HG03097 (cell line): Measurements from ENCODE around the gene COPS8.

ENCODE experiments used
- ATAC-seq: cut with Tn5 transposase; IDR thresholded peaks from one replicate; pipeline ENCODE4 v1.9.1; 2021; ENCODE audit not compliant: unreplicated experiment, low FRiP score

COPS8 gene

GRCh38 chr2:237085248-237086221 lies at the start of gene COPS8:
COPS8 (plus strand) TSS chr2:237085889; CDS start chr2:237085965, 76 bp downstream.
- ATAC-seq: peak; percentile 98

DNA sequence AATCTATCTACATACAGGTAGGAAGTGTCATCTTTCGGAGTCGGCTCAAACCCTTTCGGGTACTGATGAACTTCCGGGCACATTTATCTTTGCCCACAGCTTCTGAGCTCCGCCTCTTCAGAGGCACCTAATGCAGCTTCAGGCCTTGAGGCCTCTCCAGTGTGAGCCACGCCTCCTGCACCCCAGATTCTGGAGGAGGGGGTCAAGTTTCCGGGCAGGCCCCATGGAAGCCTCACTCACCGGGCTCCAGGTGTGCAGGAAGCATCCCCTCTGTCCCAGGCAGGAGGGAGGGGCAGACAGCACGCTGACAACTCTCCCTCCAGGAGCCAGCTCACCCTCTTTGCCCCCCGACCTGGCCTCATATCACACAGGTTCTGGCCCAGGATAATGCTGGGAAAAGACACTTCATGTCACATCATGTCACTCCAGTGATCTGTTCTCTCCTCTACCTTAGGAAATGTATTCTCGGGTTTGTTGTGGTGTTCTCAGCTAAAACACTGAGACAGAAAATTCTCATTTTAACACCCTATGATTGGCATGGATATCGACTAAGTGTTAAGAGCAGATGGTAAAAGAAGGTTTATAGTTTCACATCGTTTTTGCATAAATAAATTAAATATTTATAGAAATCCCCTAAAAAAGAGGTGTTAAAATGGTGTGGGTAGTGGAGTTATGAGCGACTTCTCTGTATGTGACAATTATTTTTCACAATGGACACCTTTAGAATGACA lies 46.2 kb upstream of the COPS8 start:
- ATAC-seq: no peak

GRCh38 chr2:237041231-237041630 lies 44.5 kb upstream of the COPS8 start:
- ATAC-seq: no peak

DNA sequence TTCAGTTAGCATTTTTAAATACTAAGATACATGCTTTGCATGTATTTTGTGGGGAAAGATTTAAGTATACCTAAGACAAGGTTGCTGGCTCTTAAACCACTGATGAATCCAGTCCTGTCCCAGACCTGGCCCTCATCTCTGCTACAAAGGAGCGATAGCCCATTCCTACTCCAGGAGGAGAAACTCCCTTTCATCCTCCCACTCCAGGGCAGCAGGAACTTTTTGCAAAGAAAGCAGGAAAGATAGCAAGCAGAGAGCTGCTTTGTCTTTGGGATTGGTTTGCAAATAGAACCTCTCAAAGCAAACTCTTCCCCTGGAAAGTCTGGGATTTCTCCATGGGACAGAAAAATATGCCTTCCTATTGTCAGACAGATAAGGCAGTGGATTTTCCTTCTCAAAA lies 43.6 kb upstream of the COPS8 start:
- no peak for ATAC-seq

GRCh38 chr2:237043866-237044265 lies 41.8 kb upstream of the COPS8 start:
- no peak for ATAC-seq

DNA sequence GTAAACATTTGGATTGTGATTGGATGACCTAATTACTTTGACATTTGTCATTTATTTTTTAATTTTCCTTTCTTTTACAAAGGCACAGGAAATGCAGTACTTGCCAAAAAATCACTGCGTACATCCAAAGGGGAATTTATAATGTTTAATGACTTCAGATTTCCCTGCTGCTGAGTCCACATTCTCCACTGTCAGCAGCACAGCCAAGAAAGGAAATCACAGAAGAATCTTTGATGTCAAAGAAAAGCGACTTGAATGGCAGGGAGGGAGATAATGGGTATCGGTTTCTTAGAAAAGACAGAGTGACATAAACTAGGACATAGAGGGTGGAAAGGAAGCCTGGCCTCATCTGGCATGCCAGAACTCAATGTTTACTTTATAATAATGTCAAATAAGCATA lies 41.4 kb upstream of the COPS8 start:
- ATAC-seq: no peak

GRCh38 chr2:237045449-237045848 lies 40.2 kb upstream of the COPS8 start:
- ATAC-seq: no peak

DNA sequence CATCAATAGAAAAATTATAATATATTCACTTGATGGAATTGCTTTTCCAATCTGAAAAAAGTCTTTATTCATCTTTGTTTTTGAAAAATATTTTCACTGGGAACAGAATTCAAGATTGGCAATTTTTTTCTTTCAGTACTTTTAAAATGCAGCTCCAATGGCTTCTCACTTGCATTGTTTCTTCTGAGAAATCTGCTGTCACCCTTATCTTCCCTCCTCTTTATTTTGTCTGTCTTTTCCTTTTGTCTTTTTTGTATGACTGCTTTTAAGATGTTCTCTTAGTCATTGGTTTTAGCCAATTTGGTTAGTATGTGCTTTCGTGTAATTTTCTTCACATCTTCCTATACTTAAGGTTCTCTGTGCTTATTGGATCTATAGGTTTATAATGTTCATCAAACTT lies 37.1 kb upstream of the COPS8 start:
- ATAC-seq: no peak

DNA sequence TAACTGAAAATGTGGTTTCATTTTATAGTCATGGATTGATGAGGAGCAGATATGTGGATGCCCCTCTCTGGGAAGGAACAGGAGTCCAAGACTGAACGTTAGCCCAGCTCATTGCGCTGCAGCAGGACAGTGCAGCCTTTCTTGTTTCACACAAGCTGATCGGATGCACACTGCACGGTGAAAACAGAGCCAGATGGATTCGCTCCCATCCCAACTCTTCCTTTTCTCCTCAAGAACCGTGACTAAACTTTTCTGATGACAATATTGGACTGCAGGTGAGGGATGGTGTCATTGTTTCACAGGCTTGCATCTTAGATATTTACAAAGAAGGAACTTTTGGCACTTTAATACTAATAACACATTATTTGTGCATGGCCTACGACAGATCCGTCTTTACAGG lies 33.8 kb upstream of the COPS8 start:
- ATAC-seq: no peak

DNA sequence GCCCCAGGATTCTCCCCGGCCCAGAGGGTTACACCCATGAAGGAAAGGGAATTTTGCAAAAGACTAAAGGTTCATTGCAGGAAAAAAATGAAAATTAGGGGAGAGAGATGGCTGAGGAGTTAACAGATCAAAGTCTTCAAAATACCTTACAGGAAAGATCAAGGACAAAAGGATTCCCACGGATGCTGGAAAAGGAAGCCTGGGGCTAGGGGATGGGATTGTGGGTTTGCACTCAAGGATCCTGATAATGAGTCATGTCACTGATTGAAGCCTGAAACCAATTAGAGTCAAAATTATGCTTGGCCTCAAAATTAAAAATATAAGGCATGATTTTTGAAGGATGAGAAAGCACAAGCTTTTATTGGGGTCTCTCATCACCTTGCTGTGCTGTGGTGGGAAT lies 32.6 kb upstream of the COPS8 start:
- ATAC-seq: no peak

- no peak for ATAC-seq
These were observed 30.1 kb upstream of the COPS8 start for GRCh38 chr2:237055386-237056100.

DNA sequence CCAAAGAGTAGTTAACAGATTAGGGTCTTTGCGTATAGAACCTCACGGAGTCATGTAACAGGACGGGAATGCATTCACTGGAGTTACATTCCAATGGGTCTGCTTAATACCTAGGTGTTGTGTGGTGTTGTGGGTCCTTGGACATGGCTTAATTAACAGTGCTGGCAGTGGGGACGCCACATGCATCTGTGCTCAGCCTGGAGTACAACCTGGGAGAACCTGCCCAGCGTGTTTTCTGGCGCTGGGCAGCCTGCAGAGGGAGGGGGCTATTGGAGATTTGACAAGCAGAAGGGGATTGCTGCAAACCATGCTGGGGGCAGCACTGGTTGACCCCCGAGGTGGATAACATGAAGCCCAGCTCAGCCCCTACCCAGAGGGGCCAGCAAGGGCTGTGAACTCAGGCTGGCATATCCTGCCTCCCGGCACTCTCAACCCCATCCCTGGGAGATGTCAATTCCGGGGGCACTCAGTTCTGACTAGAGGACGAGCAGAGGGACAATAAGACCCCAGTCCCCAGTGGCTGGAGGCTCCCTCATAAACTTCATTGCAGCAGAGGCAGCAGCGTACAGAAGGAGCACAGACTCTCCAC lies 29.3 kb upstream of the COPS8 start:
- ATAC-seq: no peak

DNA sequence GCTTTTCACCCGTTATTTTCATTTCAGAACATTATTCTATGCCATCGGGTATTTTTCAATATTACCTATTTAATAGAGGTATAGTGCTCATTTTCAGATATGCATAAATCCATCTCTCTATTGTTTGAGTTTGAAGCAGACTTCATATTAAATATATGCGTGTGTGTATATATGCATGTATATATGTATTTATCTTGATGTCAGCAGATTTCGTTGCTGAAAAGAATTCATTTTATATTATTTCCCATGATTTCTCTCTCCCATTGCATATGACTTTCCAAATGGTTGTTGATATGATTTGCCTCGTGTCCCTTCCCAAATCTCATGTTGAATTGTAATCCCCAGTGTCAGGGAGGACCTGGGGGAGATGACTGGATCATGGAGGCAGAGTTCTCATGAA lies 28.6 kb upstream of the COPS8 start:
- ATAC-seq: no peak

DNA sequence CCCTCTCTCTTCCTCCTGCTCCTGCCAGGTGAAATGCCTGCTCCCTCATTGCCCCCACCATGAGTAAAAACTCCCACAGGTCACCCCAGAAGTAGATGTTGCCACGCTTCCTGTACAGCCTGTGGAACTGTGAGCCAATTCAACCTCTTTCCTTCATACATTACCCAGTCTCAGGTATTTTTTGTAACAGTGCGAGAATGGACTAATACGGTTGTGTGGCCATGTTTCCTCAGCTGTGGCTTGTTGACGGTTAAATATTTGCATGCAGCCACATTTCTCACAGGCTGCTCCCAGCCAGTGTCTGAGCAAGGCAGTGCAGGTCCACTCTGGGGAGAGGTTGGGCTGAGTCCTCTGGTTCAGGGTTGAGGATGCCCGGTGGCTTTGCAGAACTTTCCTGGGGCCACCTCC lies 27.8 kb upstream of the COPS8 start:
- ATAC-seq: peak; percentile 71

- no peak for ATAC-seq
These were observed 27.3 kb upstream of the COPS8 start for GRCh38 chr2:237058423-237058822.

DNA sequence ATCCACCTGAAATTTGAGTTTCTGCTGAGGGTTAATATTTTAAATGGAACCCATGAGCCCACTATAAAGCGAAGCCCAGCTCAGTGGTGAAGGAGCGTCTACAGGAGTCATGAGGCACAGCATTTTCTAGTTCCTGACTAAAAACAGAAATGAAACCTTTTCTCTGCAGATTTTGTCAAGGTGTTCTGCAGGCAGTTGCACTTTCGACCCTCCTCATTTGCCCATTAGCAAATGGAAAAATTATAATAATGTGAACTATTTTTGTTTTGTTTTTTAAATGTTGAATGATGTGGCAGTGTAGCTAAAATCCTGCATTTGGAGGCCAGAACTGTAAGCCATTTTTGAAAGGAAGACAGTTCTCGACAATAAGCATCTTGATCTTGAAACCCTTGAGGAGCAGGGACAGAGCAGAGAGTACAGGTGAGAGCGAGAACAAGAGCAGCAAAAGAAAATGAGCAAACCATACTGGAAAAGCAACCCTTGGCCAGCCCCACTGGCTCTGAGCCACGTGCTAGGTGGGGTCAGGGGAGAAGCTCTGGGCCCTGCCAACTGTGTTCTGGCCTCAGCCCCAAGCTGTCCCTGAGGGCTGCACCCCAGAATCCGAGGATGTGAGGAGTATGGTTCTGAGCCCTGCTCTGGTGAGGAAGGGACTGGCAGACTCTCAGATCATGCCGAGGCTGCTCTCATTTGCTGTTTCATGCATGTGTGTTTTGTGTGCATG lies 26.4 kb upstream of the COPS8 start:
- peak; percentile 58 for ATAC-seq

- no peak for ATAC-seq
These were observed 25.0 kb upstream of the COPS8 start for GRCh38 chr2:237060534-237061312.

- ATAC-seq: no peak
These were observed 24.3 kb upstream of the COPS8 start for GRCh38 chr2:237061356-237061755.

DNA sequence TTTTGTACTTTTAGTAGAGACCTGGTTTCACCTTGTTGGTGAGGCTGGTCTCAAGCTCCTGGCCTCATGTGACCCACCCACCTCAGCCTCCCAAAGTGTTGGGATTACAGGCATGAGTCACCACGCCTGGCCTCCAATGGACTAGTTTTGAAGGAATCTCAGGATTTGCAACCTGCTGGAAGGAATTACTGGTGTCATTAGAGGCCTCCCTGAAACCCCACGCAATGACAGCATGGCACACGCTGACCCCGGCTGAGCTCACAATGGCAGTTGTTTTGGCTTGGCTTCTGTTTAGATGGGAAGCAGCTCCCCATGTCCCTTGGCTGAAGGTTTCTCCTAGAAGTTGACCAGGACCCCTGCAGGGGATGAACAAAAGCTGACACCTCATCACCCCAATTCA lies 23.1 kb upstream of the COPS8 start:
- no peak for ATAC-seq
